Measurements from ENCODE around the gene TBC1D9B. TPM values are rescaled to one million over a fixed set of nuclear protein-coding genes. Genes with fewer than 3 reads are reported as not detected.

The TBC1D9B gene
- total and polyA plus RNA-seq, 2 donors (not counting 1 experiment from before 2014, with no cell fraction given), result 48.7 to 50.4 TPM

- H4K20me1 ChIP-seq (ENCODE audit: control insufficient read depth, extremely low read depth, insufficient read depth, low read length), result no peaks in the 10 kb centered on the region
- no peak overlapping the region for H3K4me2 ChIP-seq (ENCODE audit: extremely low read depth, insufficient read depth, low read length)
- H3K9me3 ChIP-seq (ENCODE audit: control insufficient read depth, insufficient read depth, low read depth, low read length), result no peaks in the 10 kb centered on the region
- H2AFZ ChIP-seq (ENCODE audit: low read length), result no peak overlapping the region
- DNase-seq (ENCODE audit: low read depth in 2 of 2), result no peak
- peaks cover 33% of the 10 kb centered on the region for H3K36me3 ChIP-seq (ENCODE audit: control insufficient read depth, insufficient read depth, low read length)
- no peak overlapping the region for H3K27ac ChIP-seq (ENCODE audit: insufficient read depth, low read length)
- TF ChIP-seq EZH2 (IDR thresholded peaks at IDR 0.05; ENCODE audit: low read length, missing control alignments), result no peak
- no peak for TF ChIP-seq CTCF (conservative IDR thresholded peaks at IDR 0.05 in 1 of 2, IDR thresholded peaks at IDR 0.05 in 1 of 2; ENCODE audit: low read depth in 1 of 2, low read length in 2 of 2)
- no peaks in the 10 kb centered on the region for H3K4me1 ChIP-seq (ENCODE audit: control insufficient read depth, extremely low read depth, insufficient read depth, low read length)
- H3K9ac ChIP-seq (ENCODE audit: insufficient read depth, low read length), result no peak overlapping the region
- no peak overlapping the region for H3K4me3 ChIP-seq (replicated peaks in 1 of 4; ENCODE audit: control extremely low read depth in 1 of 4, insufficient read depth in 1 of 4, low read depth in 3 of 4, low read length in 4 of 4)
- no peaks in the 10 kb centered on the region for H3K79me2 ChIP-seq (ENCODE audit: control insufficient read depth, insufficient read depth, low read length)
- H3K27me3 ChIP-seq (ENCODE audit: control insufficient read depth, insufficient read depth, low read length), result no peaks in the 10 kb centered on the region
Observed at GRCh38 chr5:179866241-179867078, 41.2 kb downstream of the TBC1D9B start.

- no peaks in the 10 kb centered on the region for H3K79me2 ChIP-seq (ENCODE audit: control insufficient read depth, insufficient read depth, low read length)
- H3K9me3 ChIP-seq (ENCODE audit: control insufficient read depth, insufficient read depth, low read depth, low read length), result no peaks in the 10 kb centered on the region
- no peaks in the 10 kb centered on the region for H4K20me1 ChIP-seq (ENCODE audit: control insufficient read depth, extremely low read depth, insufficient read depth, low read length)
- H3K27ac ChIP-seq (ENCODE audit: insufficient read depth, low read length), result no peak overlapping the region
- no peak for TF ChIP-seq CTCF (conservative IDR thresholded peaks at IDR 0.05 in 1 of 2, IDR thresholded peaks at IDR 0.05 in 1 of 2; ENCODE audit: low read depth in 1 of 2, low read length in 2 of 2)
- TF ChIP-seq EZH2 (IDR thresholded peaks at IDR 0.05; ENCODE audit: low read length, missing control alignments), result no peak
- H3K4me2 ChIP-seq (ENCODE audit: extremely low read depth, insufficient read depth, low read length), result no peak overlapping the region
- no peaks in the 10 kb centered on the region for H3K27me3 ChIP-seq (ENCODE audit: control insufficient read depth, insufficient read depth, low read length)
- H3K4me3 ChIP-seq (replicated peaks in 1 of 4; ENCODE audit: control extremely low read depth in 1 of 4, insufficient read depth in 1 of 4, low read depth in 3 of 4, low read length in 4 of 4), result no peak overlapping the region
- no peak overlapping the region for H2AFZ ChIP-seq (ENCODE audit: low read length)
- no peaks in the 10 kb centered on the region for H3K4me1 ChIP-seq (ENCODE audit: control insufficient read depth, extremely low read depth, insufficient read depth, low read length)
- no peak overlapping the region for H3K9ac ChIP-seq (ENCODE audit: insufficient read depth, low read length)
- H3K36me3 ChIP-seq (ENCODE audit: control insufficient read depth, insufficient read depth, low read length), result peaks cover 31% of the 10 kb centered on the region
- no peak for DNase-seq (ENCODE audit: low read depth in 2 of 2)
Observed at GRCh38 chr5:179865491-179866240, 42.0 kb downstream of the TBC1D9B start.

GRCh38 chr5:179864686-179865085 lies 43.0 kb downstream of the TBC1D9B start:
- Histone ChIP-seq H3K4me2 (ENCODE audit: extremely low read depth, insufficient read depth, low read length) (no peak overlapping the region), H2AFZ (ENCODE audit: low read length) (no peak overlapping the region), H3K27me3 (ENCODE audit: control insufficient read depth, insufficient read depth, low read length) (no peaks in the 10 kb centered on the region), H3K4me3 (replicated peaks in 1 of 4; ENCODE audit: control extremely low read depth in 1 of 4, insufficient read depth in 1 of 4, low read depth in 3 of 4, low read length in 4 of 4) (no peak overlapping the region), H3K9ac (ENCODE audit: insufficient read depth, low read length) (no peak overlapping the region), H3K79me2 (ENCODE audit: control insufficient read depth, insufficient read depth, low read length) (no peaks in the 10 kb centered on the region), H3K9me3 (ENCODE audit: control insufficient read depth, insufficient read depth, low read depth, low read length) (no peaks in the 10 kb centered on the region), H3K36me3 (ENCODE audit: control insufficient read depth, insufficient read depth, low read length) (peaks cover 27% of the 10 kb centered on the region), H4K20me1 (ENCODE audit: control insufficient read depth, extremely low read depth, insufficient read depth, low read length) (no peaks in the 10 kb centered on the region), H3K27ac (ENCODE audit: insufficient read depth, low read length) (no peak overlapping the region), H3K4me1 (ENCODE audit: control insufficient read depth, extremely low read depth, insufficient read depth, low read length) (no peaks in the 10 kb centered on the region)
- DNase-seq (ENCODE audit: low read depth in 2 of 2), result no peak
- TF ChIP-seq EZH2 (IDR thresholded peaks at IDR 0.05; ENCODE audit: low read length, missing control alignments) (no peak), CTCF (conservative IDR thresholded peaks at IDR 0.05 in 1 of 2, IDR thresholded peaks at IDR 0.05 in 1 of 2; ENCODE audit: low read depth in 1 of 2, low read length in 2 of 2) (no peak)
